Smooth muscle cell (in vitro differentiated cells): ENCODE measurements around the gene TLE4. TPM values are rescaled to one million over a fixed set of nuclear protein-coding genes. Genes with fewer than 3 reads are reported as not detected.

Experiments
- DNase-seq: peaks from one replicate; lab custom pipeline; 2025; ENCODE audit not compliant: unreplicated experiment; lab: John Stamatoyannopoulos, UW
- H2AFZ ChIP-seq: fragments of 200-600 bp; sonication (generic); 2 replicates; pipeline ENCODE4 v1.6.0; 2016; ENCODE audit warnings: antibody characterized with exemption, low read depth, mild to moderate bottlenecking
- H3F3A ChIP-seq: fragments of 200-600 bp; sonication (generic); 2 replicates; pipeline ENCODE4 v1.6.0; 2017; ENCODE audit warnings: antibody characterized with exemption, low read depth
- H3K27ac ChIP-seq: fragments of 200-600 bp; sonication (generic); 2 replicates; pipeline ENCODE4 v1.5.1; 2016; ENCODE audit warnings: low read depth, mild to moderate bottlenecking
- H3K27me3 ChIP-seq: fragments of 200-600 bp; sonication (generic); 2 replicates; pipeline ENCODE4 v1.6.1; 2016; ENCODE audit warnings: low read depth, mild to moderate bottlenecking
- H3K36me3 ChIP-seq: fragments of 200-600 bp; sonication (generic); 2 replicates; pipeline ENCODE4 v1.5.1; 2016; ENCODE audit warnings: low read depth
- H3K4me1 ChIP-seq: fragments of 200-600 bp; sonication (generic); 2 replicates; pipeline ENCODE4 v1.5.1; 2016; ENCODE audit warnings: low read depth
- H3K4me2 ChIP-seq: fragments of 200-600 bp; sonication (generic); 2 replicates; pipeline ENCODE4 v1.6.0; 2016; ENCODE audit warnings: mild to moderate bottlenecking
- H3K4me3 ChIP-seq: fragments of 200-600 bp; sonication (generic); 2 replicates; pipeline ENCODE4 v1.5.1; 2016; ENCODE audit warnings: mild to moderate bottlenecking
- H3K79me2 ChIP-seq: fragments of 200-600 bp; sonication (generic); 2 replicates; pipeline ENCODE4 v1.6.0; 2016; ENCODE audit warnings: low read depth, mild to moderate bottlenecking
- H3K9ac ChIP-seq: fragments of 200-600 bp; sonication (generic); 2 replicates; pipeline ENCODE4 v1.6.0; 2016; ENCODE audit warnings: low read depth
- H3K9me3 ChIP-seq: fragments of 200-600 bp; sonication (generic); replicated peaks from 2 replicates; pipeline ENCODE4 v1.5.1; 2016; ENCODE audit warnings: low read depth
- H4K20me1 ChIP-seq: fragments of 200-600 bp; sonication (generic); 2 replicates; pipeline ENCODE4 v1.6.0; 2016; ENCODE audit warnings: low read depth
- WGBS: methylation state at CpG from one replicate; pipeline ENCODE4 v1.1.7; 2016; ENCODE audit warnings: low lambda C conversion rate; 5-methylcytosine and 5-hydroxymethylcytosine counted together
- polyA plus RNA-seq: library from polyadenylated mRNA; unstranded; fragments of >200 nt; fragmentation: Nextera tagmentation; extraction: Ambion mirVana; gene quantifications from 2 replicates; pipeline ENCODE4 v1.2.1, GENCODE V29; 2016
- total RNA-seq: library from RNA; depleted of rRNA; stranded (reverse); fragments of >200 nt; gene quantifications from 2 replicates; pipeline ENCODE4 v1.2.3, GENCODE V29; 2014
- TF ChIP-seq, protein P1 (sequence below): fragments of 200-600 bp; sonication (generic); IDR thresholded peaks from 2 replicates; pipeline ENCODE4 v1.5.1; 2017; ENCODE audit warnings: borderline replicate concordance, mild to moderate bottlenecking, antibody characterized with exemption; ENCODE audit not compliant: insufficient read depth, poor library complexity, severe bottlenecking

TLE4 gene
- total and polyA plus RNA-seq, 2 experiments from 2014 or later = 31.6 to 74.3 TPM

DNA sequence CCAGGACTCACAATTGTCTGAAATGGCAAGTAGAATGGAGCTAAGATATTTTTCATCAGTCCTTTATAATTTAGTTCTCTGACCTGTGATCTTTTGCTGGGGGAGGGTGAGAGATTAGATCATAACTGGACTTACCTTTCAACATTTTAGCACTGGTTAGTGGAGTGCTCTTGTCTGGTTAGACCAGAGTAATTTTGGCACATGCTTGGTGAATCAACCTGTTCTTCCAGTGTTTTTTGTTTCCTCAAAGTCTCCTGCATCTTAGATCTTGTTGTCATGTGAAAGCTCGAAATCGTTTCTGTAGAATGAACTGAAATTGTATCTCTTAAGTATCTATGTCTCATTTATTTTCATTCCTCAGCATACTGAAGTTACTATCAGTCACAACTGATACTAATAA lies 122.4 kb downstream of the TLE4 start:
- DNase-seq = no peak
- Histone ChIP-seq H3K4me3 (no peak overlapping the region), H3K9ac (no peak overlapping the region), H3K27me3 (no peaks in the 10 kb centered on the region), H3K4me1 (peaks cover 41% of the 10 kb centered on the region), H4K20me1 (peaks cover 88% of the 10 kb centered on the region), H3K9me3 (no peaks in the 10 kb centered on the region), H2AFZ (no peak overlapping the region), H3F3A (no peaks in the 10 kb centered on the region), H3K4me2 (peak overlapping the region; percentile 36), H3K79me2 (peaks cover 18% of the 10 kb centered on the region), H3K36me3 (no peaks in the 10 kb centered on the region), H3K27ac (peak overlapping the region; percentile 42)
- TF ChIP-seq, protein P1, sequence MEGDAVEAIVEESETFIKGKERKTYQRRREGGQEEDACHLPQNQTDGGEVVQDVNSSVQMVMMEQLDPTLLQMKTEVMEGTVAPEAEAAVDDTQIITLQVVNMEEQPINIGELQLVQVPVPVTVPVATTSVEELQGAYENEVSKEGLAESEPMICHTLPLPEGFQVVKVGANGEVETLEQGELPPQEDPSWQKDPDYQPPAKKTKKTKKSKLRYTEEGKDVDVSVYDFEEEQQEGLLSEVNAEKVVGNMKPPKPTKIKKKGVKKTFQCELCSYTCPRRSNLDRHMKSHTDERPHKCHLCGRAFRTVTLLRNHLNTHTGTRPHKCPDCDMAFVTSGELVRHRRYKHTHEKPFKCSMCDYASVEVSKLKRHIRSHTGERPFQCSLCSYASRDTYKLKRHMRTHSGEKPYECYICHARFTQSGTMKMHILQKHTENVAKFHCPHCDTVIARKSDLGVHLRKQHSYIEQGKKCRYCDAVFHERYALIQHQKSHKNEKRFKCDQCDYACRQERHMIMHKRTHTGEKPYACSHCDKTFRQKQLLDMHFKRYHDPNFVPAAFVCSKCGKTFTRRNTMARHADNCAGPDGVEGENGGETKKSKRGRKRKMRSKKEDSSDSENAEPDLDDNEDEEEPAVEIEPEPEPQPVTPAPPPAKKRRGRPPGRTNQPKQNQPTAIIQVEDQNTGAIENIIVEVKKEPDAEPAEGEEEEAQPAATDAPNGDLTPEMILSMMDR = no peak
- 67% methylated on average over 2 of the region's 2 CpGs for WGBS

GRCh38 chr9:79694676-79695400 lies 123.1 kb downstream of the TLE4 start:
- Histone ChIP-seq H3K27me3 (no peaks in the 10 kb centered on the region), H3K79me2 (peaks cover 24% of the 10 kb centered on the region), H3K4me2 (peak overlapping the region; percentile 36), H4K20me1 (peaks cover 89% of the 10 kb centered on the region), H3K36me3 (no peaks in the 10 kb centered on the region), H3K4me3 (no peak overlapping the region), H3K4me1 (peaks cover 41% of the 10 kb centered on the region), H3K27ac (peak overlapping the region; percentile 42), H2AFZ (no peak overlapping the region), H3K9me3 (no peaks in the 10 kb centered on the region), H3F3A (no peaks in the 10 kb centered on the region), H3K9ac (no peak overlapping the region)
- no peak for DNase-seq
- 15% methylated on average over 1 of the region's 1 CpG for WGBS
- TF ChIP-seq, protein P1 = no peak

GRCh38 chr9:79695531-79696175 lies 123.9 kb downstream of the TLE4 start:
- Histone ChIP-seq H3F3A (no peaks in the 10 kb centered on the region), H3K27me3 (no peaks in the 10 kb centered on the region), H3K9ac (no peak overlapping the region), H3K4me1 (peaks cover 45% of the 10 kb centered on the region), H3K36me3 (no peaks in the 10 kb centered on the region), H3K79me2 (peaks cover 22% of the 10 kb centered on the region), H3K4me3 (no peak overlapping the region), H3K4me2 (no peak overlapping the region), H3K27ac (no peak overlapping the region), H4K20me1 (peaks cover 90% of the 10 kb centered on the region), H2AFZ (no peak overlapping the region), H3K9me3 (no peaks in the 10 kb centered on the region)
- DNase-seq = no peak
- TF ChIP-seq, protein P1 = no peak
- WGBS = 94% methylated on average over 6 of the region's 6 CpGs

DNA sequence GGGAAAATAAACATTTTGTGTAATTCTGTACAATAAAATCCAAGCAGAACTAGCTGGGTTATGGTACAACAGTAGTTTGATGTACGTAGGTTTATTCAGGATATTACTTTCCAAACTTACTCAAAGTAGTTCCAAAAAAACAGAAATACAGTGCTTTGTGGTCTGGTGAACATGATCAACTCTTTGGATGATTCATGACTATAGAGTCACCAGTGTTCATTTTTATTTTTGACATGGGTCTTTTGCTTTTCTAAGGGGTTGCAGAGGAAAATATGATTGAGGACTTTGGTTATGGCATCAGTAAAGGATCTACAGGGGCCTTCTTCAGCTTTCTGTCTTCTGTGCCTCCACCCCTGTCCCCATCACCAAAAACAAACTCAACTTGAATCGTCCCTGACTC lies 127.2 kb downstream of the TLE4 start:
- Histone ChIP-seq H4K20me1 (peaks cover 68% of the 10 kb centered on the region), H3K4me3 (no peak overlapping the region), H3K9me3 (no peaks in the 10 kb centered on the region), H3K36me3 (no peaks in the 10 kb centered on the region), H3K79me2 (peaks cover 22% of the 10 kb centered on the region), H3K27me3 (no peaks in the 10 kb centered on the region), H2AFZ (no peak overlapping the region), H3K9ac (no peak overlapping the region), H3K4me1 (peaks cover 28% of the 10 kb centered on the region), H3F3A (no peaks in the 10 kb centered on the region), H3K4me2 (no peak overlapping the region), H3K27ac (no peak overlapping the region)
- TF ChIP-seq, protein P1 = no peak
- WGBS = 95% methylated on average over 2 of the region's 2 CpGs
- no peak for DNase-seq
